GM21529 (cell line): ENCODE results near the gene SFXN5.
A peak's percentile ranks its signal among the peaks of the same experiment; 100 is the strongest.

Experiments
- ATAC-seq: cut with Tn5 transposase; IDR thresholded peaks from one replicate; pipeline ENCODE4 v1.9.1; 2021; ENCODE audit not compliant: unreplicated experiment

The SFXN5 gene

DNA sequence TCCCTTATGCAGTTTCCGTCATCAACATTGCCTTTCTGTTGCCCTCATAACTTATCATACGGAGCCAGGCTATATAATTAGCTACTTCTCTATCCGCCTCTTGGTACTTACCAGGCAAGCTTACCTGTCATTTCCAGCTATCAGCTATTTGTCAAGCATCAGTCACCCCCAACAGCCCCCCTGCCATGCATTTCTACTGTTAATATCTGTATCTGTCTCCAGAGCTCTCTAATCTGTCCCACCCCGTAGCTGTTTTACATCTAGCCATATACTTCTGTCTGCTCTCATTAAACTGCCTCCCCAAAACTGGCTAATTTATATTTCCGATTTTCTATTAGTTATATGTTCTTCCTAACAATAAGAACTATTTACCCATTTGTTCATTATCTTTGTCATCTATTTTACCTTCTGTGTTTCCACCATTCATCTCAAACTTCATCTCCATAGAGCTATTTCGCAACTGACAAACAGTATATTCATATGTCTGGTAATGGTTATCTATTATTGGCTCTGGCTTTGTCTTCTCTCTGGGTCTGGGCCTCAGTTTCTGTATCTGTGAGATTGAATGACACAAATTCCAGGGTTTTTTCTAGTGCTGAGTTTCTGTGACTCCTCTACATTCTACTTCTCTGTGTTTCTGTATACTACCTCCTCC lies 144.6 kb downstream of the SFXN5 start:
- ATAC-seq, result no peak

DNA sequence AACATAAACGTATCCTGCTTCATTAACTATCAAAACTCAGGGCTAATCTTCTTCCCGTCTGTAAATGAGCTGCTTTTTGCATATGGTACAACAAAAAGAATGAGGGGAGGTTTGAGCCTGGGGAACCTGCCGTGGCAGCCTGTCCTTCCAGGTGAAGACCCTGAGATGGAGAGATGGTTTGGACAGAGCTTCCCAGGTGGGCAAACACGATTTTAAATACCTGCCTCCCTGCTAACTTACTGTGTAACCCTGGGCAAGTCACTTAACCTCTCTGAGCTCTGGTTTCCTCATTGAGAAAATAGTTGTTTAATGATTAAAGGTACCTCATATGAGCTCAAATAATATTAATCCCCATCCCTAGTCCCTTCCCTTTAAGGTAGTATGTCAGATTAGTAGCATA lies 145.1 kb downstream of the SFXN5 start:
- ATAC-seq, result no peak

DNA sequence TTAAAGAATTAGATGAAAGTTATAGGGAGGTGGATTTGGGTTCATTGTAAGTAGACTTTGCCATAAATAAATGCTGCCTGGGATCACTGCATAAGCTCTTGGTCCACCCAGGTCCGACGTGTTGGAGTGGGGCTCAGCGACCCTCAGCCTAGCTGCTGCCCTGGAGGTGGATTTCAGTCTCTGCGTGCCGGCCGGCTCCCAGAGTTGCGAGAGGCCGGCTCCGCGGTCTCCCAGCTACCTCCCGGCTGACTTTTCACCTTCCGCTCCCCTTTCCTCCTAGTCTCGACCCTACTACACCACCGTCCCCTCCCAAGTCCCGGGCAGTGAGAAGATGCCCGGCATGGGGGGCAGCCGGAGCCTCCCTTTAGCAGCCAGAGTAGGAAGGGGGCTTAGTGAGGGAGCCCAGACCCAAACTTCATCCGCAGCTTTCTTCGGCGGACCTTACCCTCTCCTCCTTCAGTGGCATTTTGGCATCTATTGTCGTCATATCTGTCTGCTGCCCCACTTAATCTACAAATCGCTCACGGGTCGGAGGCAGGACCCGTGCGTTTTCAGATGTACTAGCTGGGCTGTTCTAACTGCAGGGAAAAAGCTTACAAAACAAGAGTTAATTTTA lies 146.1 kb downstream of the SFXN5 start:
- no peak for ATAC-seq

DNA sequence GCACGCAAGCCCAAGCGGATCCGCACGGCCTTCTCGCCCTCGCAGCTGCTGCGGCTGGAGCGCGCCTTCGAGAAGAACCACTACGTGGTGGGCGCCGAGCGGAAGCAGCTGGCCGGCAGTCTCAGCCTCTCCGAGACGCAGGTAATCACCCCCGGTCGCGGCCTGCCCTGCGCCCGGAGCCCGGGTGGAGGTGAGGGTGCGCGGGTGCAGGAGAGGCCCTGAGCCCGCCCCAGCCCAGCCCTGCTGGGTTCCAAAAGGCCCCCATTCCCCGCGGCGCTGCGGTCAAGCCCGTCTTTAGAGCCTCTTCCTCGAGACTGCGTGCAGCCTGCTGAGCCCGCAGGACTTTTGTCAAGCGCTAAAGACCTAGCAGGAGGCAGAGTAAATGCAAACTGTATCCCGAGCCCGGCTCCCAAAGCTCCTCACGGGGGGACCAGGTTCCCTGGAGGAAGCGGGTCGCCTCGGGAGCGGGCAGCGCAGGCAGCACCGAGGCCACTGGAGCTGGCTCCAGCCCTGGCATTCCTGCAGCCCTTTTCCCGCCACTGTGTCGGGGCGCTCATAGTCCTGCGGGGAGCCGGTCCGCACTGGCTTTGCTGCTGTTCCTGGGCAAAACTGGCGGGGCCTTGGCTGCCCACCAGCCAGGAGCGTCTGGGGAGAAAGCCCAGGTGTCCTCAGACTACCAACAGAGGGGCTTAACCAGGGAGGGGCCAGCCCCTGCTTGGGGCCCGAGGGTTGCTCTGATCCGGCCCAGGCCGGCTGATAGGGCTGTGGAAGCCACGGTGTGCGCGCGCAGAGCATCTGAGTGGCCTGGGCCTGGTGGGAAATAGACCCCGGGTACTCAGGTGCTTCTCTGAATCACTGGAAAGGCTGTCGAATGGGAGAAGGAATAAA lies 146.9 kb downstream of the SFXN5 start:
- no peak for ATAC-seq

- no peak for ATAC-seq
These were observed 147.6 kb downstream of the SFXN5 start for GRCh38 chr2:72923833-72924352.

GRCh38 chr2:72921853-72922252 lies 149.7 kb downstream of the SFXN5 start:
- no peak for ATAC-seq

DNA sequence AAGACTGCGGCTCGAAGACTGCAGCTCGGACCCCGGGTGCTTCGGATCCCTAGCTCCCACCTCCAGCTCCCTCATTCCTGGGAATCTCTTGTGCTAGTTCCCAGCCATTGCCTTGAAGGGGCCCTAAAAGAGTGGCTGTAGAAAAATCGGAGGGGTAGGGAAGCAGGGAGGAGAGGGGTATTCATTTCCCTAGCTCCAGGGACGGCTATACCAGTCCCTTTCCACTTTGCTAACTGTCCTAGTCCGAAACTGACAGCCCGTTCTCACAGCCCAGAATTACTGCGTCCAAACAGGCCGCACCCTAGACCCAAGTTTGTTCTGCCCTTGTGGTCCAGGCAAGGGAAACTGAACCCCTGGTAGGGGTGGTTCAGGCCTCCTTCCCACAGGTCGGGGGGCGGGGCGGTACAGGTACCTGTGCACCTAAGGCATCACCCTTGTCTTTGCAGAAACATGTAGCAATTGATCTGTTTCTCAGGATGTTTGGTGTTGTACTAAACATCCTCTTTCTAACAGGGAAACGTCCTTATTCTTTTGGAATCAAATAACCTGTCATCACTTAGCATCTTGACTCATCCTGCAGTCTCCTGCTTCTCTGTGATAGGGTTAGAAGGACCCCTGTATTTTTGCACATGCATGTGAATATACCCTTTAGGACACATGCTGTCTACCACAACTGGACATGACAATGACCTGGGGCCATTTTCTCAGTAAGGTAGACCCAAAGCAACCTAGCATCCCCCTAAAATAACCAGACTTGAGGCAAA lies 150.2 kb downstream of the SFXN5 start:
- no peak for ATAC-seq

GRCh38 chr2:72920318-72921087 lies 151.0 kb downstream of the SFXN5 start:
- no peak for ATAC-seq

- no peak for ATAC-seq
These were observed 151.8 kb downstream of the SFXN5 start for GRCh38 chr2:72919414-72920317.

GRCh38 chr2:72917877-72918553 lies 153.5 kb downstream of the SFXN5 start:
- peak; percentile 3 for ATAC-seq

GRCh38 chr2:72917138-72917876 lies 154.2 kb downstream of the SFXN5 start, which contains the start of gene EMX1:
Gene EMX1 (plus strand): TSS chr2:72917519. CDS start chr2:72917853, 334 bp downstream.
- peak; percentile 43 for ATAC-seq

DNA sequence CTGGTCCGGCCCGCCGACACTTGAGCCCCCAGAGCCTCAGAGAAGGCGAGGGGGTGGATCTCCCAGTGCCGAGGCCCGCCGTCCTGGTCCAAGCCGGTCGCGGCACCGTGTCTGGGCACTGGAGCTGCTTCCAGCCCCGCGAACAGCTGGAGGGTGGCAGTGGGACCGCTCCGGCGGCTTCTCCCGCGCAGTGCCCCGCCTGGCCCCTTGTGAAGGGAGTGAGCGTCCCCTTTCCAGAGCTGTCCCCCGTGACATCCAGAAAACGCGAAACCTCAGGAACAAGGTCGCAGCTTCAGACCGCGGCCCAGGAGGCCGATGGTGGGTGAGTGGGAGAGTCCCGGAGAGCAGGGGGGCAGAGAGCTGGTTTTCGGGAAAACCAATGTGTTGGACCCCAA lies 154.8 kb downstream of the SFXN5 start:
- no peak for ATAC-seq

DNA sequence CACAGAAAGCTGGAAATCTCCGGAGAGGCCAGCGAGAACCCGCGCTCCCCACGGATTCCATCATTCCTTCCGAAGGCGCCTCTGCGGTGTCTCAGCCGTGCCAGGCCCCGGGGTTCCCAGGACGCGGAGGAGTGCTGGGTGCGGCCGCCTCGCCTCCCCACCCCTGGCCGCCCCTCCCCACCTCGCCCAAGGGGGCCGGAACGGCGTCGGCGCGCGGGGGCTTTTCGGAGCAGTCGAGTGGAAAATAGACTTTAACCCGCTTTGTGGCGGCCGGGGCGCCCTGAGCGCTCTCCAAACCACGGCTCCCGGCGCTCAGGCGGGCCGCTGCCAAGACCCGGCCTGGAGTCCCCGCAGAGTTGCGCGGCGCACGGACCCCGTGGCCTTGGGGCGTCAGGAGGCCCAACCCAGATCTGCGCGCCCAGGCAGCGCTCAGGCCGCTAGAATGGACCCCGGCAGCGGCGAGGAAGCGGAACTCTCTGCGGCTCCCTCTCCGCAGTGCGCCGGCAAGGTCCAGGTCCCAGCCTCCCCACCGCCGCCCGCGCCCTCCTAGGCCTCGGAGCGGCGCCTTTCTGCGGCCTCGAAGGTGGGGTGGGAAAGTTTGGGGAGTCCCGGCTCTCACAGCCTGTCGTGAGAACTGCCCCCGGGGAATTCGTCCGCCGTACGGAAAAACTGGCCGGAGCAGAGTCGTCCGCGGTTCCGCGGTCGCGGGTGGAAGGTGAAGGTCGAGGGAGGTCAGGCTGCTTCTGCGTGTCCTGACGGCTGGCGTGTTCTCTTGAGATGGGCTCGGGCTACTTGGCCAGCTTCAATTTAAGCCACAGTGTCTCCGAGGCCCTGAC lies 155.4 kb downstream of the SFXN5 start:
- ATAC-seq, result peak; percentile 64

DNA sequence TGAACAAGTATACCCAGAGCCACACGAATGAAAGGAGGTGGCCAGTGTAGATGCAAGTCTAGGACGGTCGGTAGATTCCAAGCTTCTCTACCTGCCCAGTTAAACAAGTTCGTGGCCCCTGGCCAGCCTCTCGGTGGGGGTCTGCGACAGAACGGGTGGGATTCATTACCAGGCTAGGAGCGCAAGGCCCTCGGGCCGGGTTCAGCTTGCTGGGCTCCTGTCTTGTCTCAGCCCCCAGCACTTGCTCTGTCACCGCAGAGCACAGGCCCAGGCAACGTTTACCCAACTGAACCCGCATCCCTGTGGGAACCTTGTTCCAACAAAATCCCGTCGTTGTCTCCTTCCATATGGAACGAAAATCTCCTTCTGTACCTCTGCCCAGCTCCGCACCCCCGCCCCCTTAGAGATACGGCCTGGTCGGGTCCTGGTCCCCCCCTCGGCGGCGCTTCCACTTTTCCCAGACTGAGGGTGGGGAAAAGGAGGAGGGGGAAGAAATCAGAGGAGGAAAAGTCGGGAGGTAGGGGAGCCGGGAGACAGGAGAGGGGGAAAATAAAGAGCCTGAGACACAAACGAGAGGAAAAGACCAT lies 156.1 kb downstream of the SFXN5 start:
- no peak for ATAC-seq

GRCh38 chr2:72914589-72915319 lies 156.8 kb downstream of the SFXN5 start:
- ATAC-seq, result no peak

- ATAC-seq, result no peak
These were observed 157.3 kb downstream of the SFXN5 start for GRCh38 chr2:72914206-72914559.
